Natural killer cell (primary cell): Measurements from ENCODE around the gene ABHD11. TPM values are rescaled to one million over a fixed set of nuclear protein-coding genes. Genes with fewer than 3 reads are reported as not detected.

Experiments used
- ATAC-seq, 3 donors: fragments of 150-1000 bp in 2 of 3; fragments of 200-7000 bp in 1 of 3; cut with Tn5 transposase; 1 replicate in 1 of 3; 2 replicates in 2 of 3; pipeline ENCODE4 v1.10.0; 2021; ENCODE audit warnings: mild to moderate bottlenecking in 2 of 3, moderate library complexity in 2 of 3
- DNase-seq, 2 donors: peaks; one replicate each; pipeline versions ENCODE4 v3.0.0 to v3.0.0-alpha.2; 2013 to 2021; ENCODE audit warnings: mixed read lengths in 1 of 2
- H3K27ac ChIP-seq: one replicate; pipeline ENCODE4 v1.5.1; 2013; ENCODE audit warnings: mild to moderate bottlenecking, low read length
- H3K27me3 ChIP-seq: one replicate; pipeline ENCODE4 v1.6.1; 2013; ENCODE audit warnings: low read length; ENCODE audit not compliant: control insufficient read depth, insufficient read depth
- H3K36me3 ChIP-seq: one replicate; pipeline ENCODE4 v1.6.1; 2013; ENCODE audit warnings: low read length; ENCODE audit not compliant: control insufficient read depth, insufficient read depth
- H3K4me1 ChIP-seq: one replicate; pipeline ENCODE4 v1.6.1; 2013; ENCODE audit warnings: low read length; ENCODE audit not compliant: control insufficient read depth, insufficient read depth
- H3K4me3 ChIP-seq: one replicate; pipeline ENCODE4 v1.5.1; 2013; ENCODE audit warnings: low read length
- H3K9me3 ChIP-seq: one replicate; pipeline ENCODE4 v1.6.1; 2013; ENCODE audit warnings: low read length; ENCODE audit not compliant: control insufficient read depth, insufficient read depth
- H3K27ac Mint-ChIP-seq, 2 donors: one replicate each; pipeline ENCODE4 v1.8.0; 2022; ENCODE audit warnings: mild to moderate bottlenecking in 2 of 2, mixed read lengths in 2 of 2, moderate library complexity in 1 of 2
- H3K27me3 Mint-ChIP-seq, 2 donors: one replicate each; pipeline ENCODE4 v1.8.0; 2022; ENCODE audit warnings: low read depth in 2 of 2, mixed read lengths in 2 of 2
- H3K36me3 Mint-ChIP-seq: one replicate; pipeline ENCODE4 v1.8.0; 2022; ENCODE audit warnings: mixed read lengths
- H3K4me1 Mint-ChIP-seq, 2 donors: one replicate each; pipeline ENCODE4 v1.8.0; 2022; ENCODE audit warnings: mixed read lengths in 2 of 2
- H3K4me3 Mint-ChIP-seq: one replicate; pipeline ENCODE4 v1.8.0; 2022; ENCODE audit warnings: mild to moderate bottlenecking, moderate library complexity, mixed read lengths
- H3K9me3 Mint-ChIP-seq, 2 donors: one replicate each; pipeline ENCODE4 v1.8.0; 2022; ENCODE audit warnings: mixed read lengths in 2 of 2
- CTCF ChIP-seq: fragments of 200-600 bp; IDR thresholded peaks from one replicate; pipeline ENCODE4 v1.8.0; 2022; ENCODE audit warnings: antibody characterized with exemption
- WGBS: methylation state at CpG from one replicate; pipeline ENCODE4 v1.1.7; 2013; ENCODE audit warnings: missing lambda C conversion rate; ENCODE audit not compliant: insufficient coverage; 5-methylcytosine and 5-hydroxymethylcytosine counted together
- intact Hi-C: fragments of 100-400 bp; cut with micrococcal nuclease; formaldehyde crosslinking; loops from one replicate; pipeline ENCODE4 v1.14.2; 2022
- total RNA-seq, 4 donors: library from RNA; stranded (reverse); fragments of 120-200 nt in 1 of 4; gene quantifications; one replicate each; pipeline versions ENCODE4 v1.2.3 to v1.2.4, GENCODE V29; 2013 to 2022

The ABHD11 gene
- total RNA-seq, 3 donors from 2014 or later (not counting 1 experiment from before 2014, with no cell fraction given) = 14.7 to 23.7 (median 20.0) TPM

DNA sequence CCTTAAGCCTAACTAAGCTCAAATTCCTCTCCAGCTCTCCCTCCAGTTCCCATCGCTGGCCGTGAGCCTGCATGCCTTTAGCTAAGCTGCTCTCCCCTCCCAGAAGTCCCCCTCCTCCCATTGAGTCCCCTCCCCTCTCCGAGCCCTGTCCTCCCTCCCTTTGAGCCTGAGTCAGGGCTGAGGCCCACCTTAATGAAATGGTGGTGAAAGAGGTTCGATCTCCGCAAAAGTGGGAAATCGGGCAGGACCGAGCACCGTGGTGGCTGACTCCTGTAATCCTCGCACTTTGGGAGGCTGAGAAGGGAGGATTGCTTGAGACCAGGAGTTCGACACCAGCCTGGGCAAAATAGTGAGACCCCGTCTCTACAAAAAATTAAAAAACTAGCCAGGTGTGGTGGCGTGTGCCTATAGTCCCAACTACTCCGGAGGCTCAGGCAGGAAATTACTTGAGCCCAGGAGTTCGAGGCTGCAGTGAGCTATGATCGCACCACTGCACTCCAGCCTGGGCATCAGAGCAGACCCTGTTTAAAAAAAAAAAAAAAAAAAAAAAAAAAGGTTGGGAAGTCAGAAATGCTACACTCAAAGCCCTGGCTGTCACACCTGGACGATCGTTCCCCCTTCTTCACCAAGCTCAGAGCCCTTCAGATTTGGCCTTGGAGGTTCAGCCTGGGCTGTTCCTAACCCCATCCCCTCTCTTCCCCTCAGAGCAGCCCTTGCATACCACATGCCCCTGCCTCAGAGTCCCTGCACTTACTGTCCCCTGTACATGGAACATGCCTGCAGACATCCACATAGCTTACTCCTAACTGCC, 32.5 kb upstream of the ABHD11 start:
- ATAC-seq (no peak), DNase-seq (no peak)
- Mint-ChIP-seq H3K36me3 (no peaks in the 10 kb centered on the region), H3K9me3 (no peaks in the 10 kb centered on the region), H3K27ac (no peak overlapping the region), H3K4me3 (no peak overlapping the region), H3K27me3 (peaks cover 21 to 28% of the 10 kb centered on the region in 2 donors), H3K4me1 (no peaks in the 10 kb centered on the region)
- Histone ChIP-seq H3K27ac (no peak overlapping the region), H3K27me3 (peaks cover 17% of the 10 kb centered on the region), H3K4me3 (no peak overlapping the region), H3K9me3 (no peaks in the 10 kb centered on the region), H3K4me1 (peaks cover 7% of the 10 kb centered on the region), H3K36me3 (no peaks in the 10 kb centered on the region)
- WGBS = 69% methylated on average over 16 of the region's 17 CpGs
- no peak for TF ChIP-seq CTCF
- intact Hi-C loops = no loop called here

- no peak within 1 kb of the TSS for H3K27ac Mint-ChIP-seq
- no peak within 1 kb of the TSS for H3K4me3 Mint-ChIP-seq
- H3K27me3 Mint-ChIP-seq = peaks cover 21 to 28% of the 10 kb centered on the region in 2 donors
Observed at GRCh38 chr7:73770002-73770859, 31.6 kb upstream of the ABHD11 start, which contains the start of gene CLDN3. Gene CLDN3, minus strand, starts transcription at chr7:73770270. Its CDS starts 221 bp downstream, at chr7:73770049.

DNA sequence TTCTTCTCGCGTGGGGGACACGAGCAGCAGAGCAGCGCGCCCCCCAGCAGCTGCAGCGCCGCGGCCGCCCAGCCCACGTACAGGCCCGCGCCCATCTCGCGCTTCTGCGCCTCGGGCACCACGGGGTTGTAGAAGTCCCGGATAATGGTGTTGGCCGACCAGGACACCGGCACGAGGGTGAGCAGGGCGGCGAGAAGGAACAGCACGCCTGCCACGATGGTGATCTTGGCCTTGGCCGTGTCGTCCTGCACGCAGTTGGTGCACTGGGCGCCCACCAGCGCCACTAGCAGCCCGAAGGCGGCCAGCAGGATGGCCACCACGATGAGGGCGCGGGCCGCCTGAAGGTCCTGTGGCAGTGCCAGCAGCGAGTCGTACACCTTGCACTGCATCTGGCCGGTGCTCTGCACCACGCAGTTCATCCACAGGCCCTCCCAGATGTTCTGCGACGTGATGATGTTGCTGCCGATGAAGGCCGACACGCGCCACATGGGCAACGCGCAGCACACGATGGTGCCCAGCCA, 30.9 kb upstream of the ABHD11 start:
- intact Hi-C loops = no loop called here
- H3K36me3 ChIP-seq = no peaks in the 10 kb centered on the region
- Mint-ChIP-seq H3K9me3 (no peaks in the 10 kb centered on the region), H3K4me3 (no peak overlapping the region), H3K27me3 (peaks cover 21 to 28% of the 10 kb centered on the region in 2 donors), H3K4me1 (no peaks in the 10 kb centered on the region), H3K27ac (no peak overlapping the region), H3K36me3 (no peaks in the 10 kb centered on the region)
- H3K27ac ChIP-seq = no peak overlapping the region
- H3K4me1 ChIP-seq = peaks cover 7% of the 10 kb centered on the region
- no peak for TF ChIP-seq CTCF
- ATAC-seq = no peak
- 30% methylated on average over 49 of the region's 49 CpGs for WGBS
- H3K4me3 ChIP-seq = no peak overlapping the region
- no peak for DNase-seq
- no peaks in the 10 kb centered on the region for H3K9me3 ChIP-seq
- H3K27me3 ChIP-seq = peaks cover 17% of the 10 kb centered on the region

More at GRCh38 chr7:73770002-73770859, 31.6 kb upstream of the ABHD11 start, which contains the start of gene CLDN3:
- whole genome bisulfite sequencing = 3% methylated on average over 82 of the region's 82 CpGs
- no peak for ATAC-seq
- Mint-ChIP-seq H3K4me1 (no peaks in the 10 kb centered on the region), H3K9me3 (no peaks in the 10 kb centered on the region), H3K36me3 (no peaks in the 10 kb centered on the region)
- no peaks in the 10 kb centered on the region for H3K36me3 ChIP-seq
- no peak within 1 kb of the TSS for H3K27ac ChIP-seq
- H3K4me1 ChIP-seq = peaks cover 7% of the 10 kb centered on the region
- peaks cover 17% of the 10 kb centered on the region for H3K27me3 ChIP-seq
- intact Hi-C loops = no loop called here
- no peak within 1 kb of the TSS for H3K4me3 ChIP-seq
- peak in 1 of 2 donors; percentile 11 for DNase-seq
- H3K9me3 ChIP-seq = no peaks in the 10 kb centered on the region
- no peak for TF ChIP-seq CTCF
